GM04504 (cell line): ENCODE results near the gene TPRG1L.

Experiments used
- DNase-seq: peaks from one replicate; pipeline ENCODE4 v3.0.0-alpha.2; 2012; ENCODE audit warnings: low read depth

TPRG1L gene

GRCh38 chr1:3593745-3594144 lies 31.1 kb upstream of the TPRG1L start:
- DNase-seq, result no peak

- no peak for DNase-seq
These were observed 30.0 kb upstream of the TPRG1L start for GRCh38 chr1:3594706-3595377.

GRCh38 chr1:3595949-3596348 lies 28.9 kb upstream of the TPRG1L start:
- DNase-seq, result no peak

GRCh38 chr1:3596663-3597598 lies 27.9 kb upstream of the TPRG1L start:
- DNase-seq, result no peak

GRCh38 chr1:3597599-3597964 lies 27.2 kb upstream of the TPRG1L start:
- DNase-seq, result no peak

GRCh38 chr1:3598051-3598491 lies 26.7 kb upstream of the TPRG1L start:
- no peak for DNase-seq

- DNase-seq, result no peak
These were observed 26.1 kb upstream of the TPRG1L start for GRCh38 chr1:3598522-3599285.

GRCh38 chr1:3599286-3599811 lies 25.5 kb upstream of the TPRG1L start:
- no peak for DNase-seq

GRCh38 chr1:3599816-3600215 lies 25.0 kb upstream of the TPRG1L start:
- DNase-seq, result no peak

GRCh38 chr1:3600354-3600753 lies 24.5 kb upstream of the TPRG1L start:
- DNase-seq, result no peak

GRCh38 chr1:3601743-3602142 lies 23.1 kb upstream of the TPRG1L start:
- DNase-seq, result no peak

GRCh38 chr1:3602375-3602774 lies 22.4 kb upstream of the TPRG1L start:
- DNase-seq, result no peak

- no peak for DNase-seq
These were observed 21.7 kb upstream of the TPRG1L start for GRCh38 chr1:3603156-3603555.

- DNase-seq, result no peak
These were observed 21.0 kb upstream of the TPRG1L start for GRCh38 chr1:3603571-3604467.

GRCh38 chr1:3604468-3604974 lies 20.3 kb upstream of the TPRG1L start:
- DNase-seq, result no peak

- DNase-seq, result no peak
These were observed 19.6 kb upstream of the TPRG1L start for GRCh38 chr1:3604997-3605823.

GRCh38 chr1:3606779-3607702 lies 17.8 kb upstream of the TPRG1L start:
- DNase-seq, result no peak

GRCh38 chr1:3607703-3608065 lies 17.1 kb upstream of the TPRG1L start:
- DNase-seq, result no peak

GRCh38 chr1:3608154-3608553 lies 16.7 kb upstream of the TPRG1L start:
- no peak for DNase-seq
